Epithelial cell of proximal tubule (primary cell): Measurements from ENCODE around the gene ADAMTSL5. TPM values are rescaled to one million over a fixed set of nuclear protein-coding genes. Genes with fewer than 3 reads are reported as not detected.
A peak's percentile ranks its signal among the peaks of the same experiment; 100 is the strongest.

ENCODE experiments used
- DNase-seq: peaks from one replicate; pipeline ENCODE4 v3.0.0-alpha.2; 2011; ENCODE audit warnings: low read depth
- H3K4me3 ChIP-seq: 2 replicates; pipeline ENCODE4 v1.5.1; 2011; ENCODE audit warnings: low read depth, mild to moderate bottlenecking, low read length
- CTCF ChIP-seq: conservative IDR thresholded peaks from 2 replicates; pipeline ENCODE4 v1.5.1; 2012; ENCODE audit warnings: low read depth, mild to moderate bottlenecking, low read length
- total RNA-seq: library from RNA; depleted of rRNA; stranded (reverse); fragments of >200 nt; gene quantifications from 2 replicates; pipeline ENCODE4 v1.2.3, GENCODE V29; 2015

Gene ADAMTSL5
- total RNA-seq, 1 donor from 2014 or later = 0.23 TPM

GRCh38 chr19:1473085-1473851 is 39.6 kb downstream of the ADAMTSL5 start:
- no peak overlapping the region for H3K4me3 ChIP-seq
- DNase-seq = no peak
- no peak for TF ChIP-seq CTCF

- no peak for DNase-seq
- H3K4me3 ChIP-seq = no peak overlapping the region
- TF ChIP-seq CTCF = no peak
These were observed 40.4 kb downstream of the ADAMTSL5 start for GRCh38 chr19:1472231-1473084.

- no peak for DNase-seq
- H3K4me3 ChIP-seq = no peak overlapping the region
- peak; percentile 28 for TF ChIP-seq CTCF
These were observed 41.2 kb downstream of the ADAMTSL5 start for GRCh38 chr19:1471515-1472160.

- no peak for DNase-seq
- no peak for TF ChIP-seq CTCF
- H3K4me3 ChIP-seq = peak overlapping the region; percentile 46
These were observed 41.8 kb downstream of the ADAMTSL5 start for GRCh38 chr19:1471010-1471514.

GRCh38 chr19:1470305-1471009 is 42.4 kb downstream of the ADAMTSL5 start:
- peak overlapping the region; percentile 46 for H3K4me3 ChIP-seq
- no peak for DNase-seq
- no peak for TF ChIP-seq CTCF

- TF ChIP-seq CTCF = no peak
- DNase-seq = no peak
- peak overlapping the region; percentile 46 for H3K4me3 ChIP-seq
These were observed 42.8 kb downstream of the ADAMTSL5 start for GRCh38 chr19:1470055-1470304.
